A673 (cell line): ENCODE data around the gene UBE2E2.

Source experiments
- EZH2 ChIP-seq: fragments of 200-600 bp; sonication (generic); IDR thresholded peaks from 2 replicates; pipeline ENCODE4 v1.6.1; 2017; ENCODE audit warnings: borderline replicate concordance, low read depth, mild to moderate bottlenecking, mixed read lengths, antibody characterized with exemption, low read length; ENCODE audit not compliant: poor library complexity, severe bottlenecking
- TF ChIP-seq, protein P1 (sequence below): fragments of 300-800, 200-600 bp; sonication (generic); conservative IDR thresholded peaks from 2 replicates; pipeline ENCODE4 v1.5.1; 2017; ENCODE audit warnings: low read depth, mild to moderate bottlenecking, antibody characterized with exemption, low read length, moderate library complexity, mixed read lengths

DNA sequence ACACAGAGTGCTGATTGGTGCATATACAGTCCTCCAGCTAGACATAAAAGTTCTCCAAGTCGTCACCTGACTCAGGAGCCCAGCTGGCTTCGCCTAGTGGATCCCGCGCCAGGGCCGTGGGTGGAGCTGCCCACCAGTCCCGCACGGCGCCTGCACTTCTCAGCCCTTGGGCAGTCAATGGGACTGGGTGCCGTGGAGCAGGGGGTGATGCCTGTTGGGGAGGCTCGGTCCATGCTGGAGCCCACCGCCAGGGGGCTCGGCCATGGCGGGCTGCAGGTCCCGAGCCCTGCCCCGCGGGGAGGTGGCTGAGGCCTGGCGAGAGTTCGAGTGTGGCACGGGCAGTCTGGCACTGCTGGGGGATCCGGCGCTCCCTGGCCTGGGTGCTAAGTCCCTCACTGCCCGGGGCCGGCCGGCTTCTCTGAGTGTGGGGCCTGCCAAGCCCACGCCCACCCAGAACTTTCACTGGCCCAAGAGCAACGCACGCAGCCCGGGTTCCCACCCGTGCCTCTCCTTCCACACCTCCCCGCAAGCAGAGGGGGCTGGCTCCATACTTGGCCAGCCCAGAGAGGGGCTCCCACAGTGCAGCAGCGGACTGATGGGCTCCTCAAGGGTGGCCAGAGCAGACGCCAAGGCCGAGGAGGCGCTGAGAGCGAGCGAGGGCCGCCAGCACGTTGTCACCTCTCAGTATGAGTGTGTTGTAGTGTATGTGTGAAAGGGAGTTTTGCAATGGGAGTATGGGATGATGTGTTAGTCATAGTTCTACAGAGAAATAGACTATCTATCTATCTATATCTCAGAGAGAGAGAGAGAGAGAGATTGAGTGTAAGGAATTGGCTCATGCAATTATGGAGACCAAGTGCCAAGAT lies 69.0 kb downstream of the UBE2E2 start:
- TF ChIP-seq, protein P1, sequence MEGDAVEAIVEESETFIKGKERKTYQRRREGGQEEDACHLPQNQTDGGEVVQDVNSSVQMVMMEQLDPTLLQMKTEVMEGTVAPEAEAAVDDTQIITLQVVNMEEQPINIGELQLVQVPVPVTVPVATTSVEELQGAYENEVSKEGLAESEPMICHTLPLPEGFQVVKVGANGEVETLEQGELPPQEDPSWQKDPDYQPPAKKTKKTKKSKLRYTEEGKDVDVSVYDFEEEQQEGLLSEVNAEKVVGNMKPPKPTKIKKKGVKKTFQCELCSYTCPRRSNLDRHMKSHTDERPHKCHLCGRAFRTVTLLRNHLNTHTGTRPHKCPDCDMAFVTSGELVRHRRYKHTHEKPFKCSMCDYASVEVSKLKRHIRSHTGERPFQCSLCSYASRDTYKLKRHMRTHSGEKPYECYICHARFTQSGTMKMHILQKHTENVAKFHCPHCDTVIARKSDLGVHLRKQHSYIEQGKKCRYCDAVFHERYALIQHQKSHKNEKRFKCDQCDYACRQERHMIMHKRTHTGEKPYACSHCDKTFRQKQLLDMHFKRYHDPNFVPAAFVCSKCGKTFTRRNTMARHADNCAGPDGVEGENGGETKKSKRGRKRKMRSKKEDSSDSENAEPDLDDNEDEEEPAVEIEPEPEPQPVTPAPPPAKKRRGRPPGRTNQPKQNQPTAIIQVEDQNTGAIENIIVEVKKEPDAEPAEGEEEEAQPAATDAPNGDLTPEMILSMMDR = no peak
- no peak for TF ChIP-seq EZH2
